ENCODE data around the gene ST6GALNAC3. TPM values are rescaled to one million over a fixed set of nuclear protein-coding genes. Genes with fewer than 3 reads are reported as not detected.

The ST6GALNAC3 gene
- total RNA-seq, 1 experiment from 2014 or later, result 2.2 TPM

DNA sequence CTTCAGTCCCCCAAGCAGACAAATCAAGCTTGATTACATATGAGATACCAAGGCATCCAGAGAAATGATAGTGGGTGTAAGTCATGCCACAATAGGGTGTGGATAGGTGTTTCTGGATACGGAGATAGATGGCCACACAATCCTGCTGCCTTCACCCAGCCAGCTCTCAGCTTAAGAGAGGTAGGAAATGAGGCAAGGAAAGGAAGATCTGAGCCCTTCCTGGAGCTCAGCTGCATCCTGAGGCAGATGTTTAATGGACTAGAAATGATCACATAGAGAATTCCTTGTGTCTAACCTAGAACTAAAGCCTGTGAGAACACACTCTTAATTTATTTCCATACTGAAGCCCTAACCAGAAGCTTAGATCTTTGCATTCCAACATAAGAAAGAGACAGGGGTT lies 210.3 kb downstream of the ST6GALNAC3 start:
- Histone ChIP-seq H3K4me3 (replicated peaks in 1 of 2; ENCODE audit: low read depth in 1 of 2, low read length in 2 of 2) (no peak overlapping the region), H3K4me2 (ENCODE audit: low read length) (no peak overlapping the region), H3K36me3 (ENCODE audit: control insufficient read depth in 1 of 2, insufficient read depth in 2 of 2, low read length in 2 of 2) (no peaks in the 10 kb centered on the region), H3K9me2 (ENCODE audit: insufficient read depth) (no peaks in the 10 kb centered on the region), H4K20me1 (ENCODE audit: insufficient read depth) (no peaks in the 10 kb centered on the region), H2AFZ (ENCODE audit: low read depth, low read length, poor library complexity, severe bottlenecking) (no peak overlapping the region), H3K27me3 (ENCODE audit: insufficient read depth, low read length) (no peaks in the 10 kb centered on the region), H3K9me3 (ENCODE audit: control insufficient read depth in 1 of 2, insufficient read depth in 1 of 2, low read depth in 1 of 2, low read length in 2 of 2) (no peaks in the 10 kb centered on the region), H3K79me2 (ENCODE audit: insufficient read depth, low read length) (no peaks in the 10 kb centered on the region), H3K9ac (ENCODE audit: low read length) (no peak overlapping the region), H3K4me1 (ENCODE audit: control insufficient read depth in 1 of 2, insufficient read depth in 2 of 2, low read length in 2 of 2) (peaks cover 3 to 10% of the 10 kb centered on the region in 2 experiments; a peak in 2 of 4 replicates), H3K27ac (ENCODE audit: low read depth, low read length) (no peak overlapping the region)
- CTCF ChIA-PET, result no interaction called here
- BruUV-seq (replicated peaks), result no TSS peak
- POLR2A ChIA-PET, result no interaction called here
- TF ChIP-seq EGR1 (IDR thresholded peaks at IDR 0.05; ENCODE audit: low read depth), result no peak
- no peak for TF ChIP-seq ZNF274 (IDR thresholded peaks at IDR 0.05; ENCODE audit: low read depth, low read length)
- no peak for TF ChIP-seq POLR2AphosphoS5 (IDR thresholded peaks at IDR 0.05; ENCODE audit: low read depth, low read length)
- no peak for TF ChIP-seq RAD21 (IDR thresholded peaks at IDR 0.05; ENCODE audit: low read depth)
- no peak for TF ChIP-seq TCF7L2 (IDR thresholded peaks at IDR 0.05; ENCODE audit: borderline replicate concordance, extremely low read depth, insufficient read depth, insufficient read length)
- no peak for TF ChIP-seq YY1 (IDR thresholded peaks at IDR 0.05; ENCODE audit: extremely low read depth, insufficient replicate concordance, low read depth, low read length)
- no peak for TF ChIP-seq POLR2A (IDR thresholded peaks at IDR 0.05; ENCODE audit: borderline replicate concordance, extremely low read depth, insufficient read depth, insufficient read length)
- no peak for TF ChIP-seq CBX3 (IDR thresholded peaks at IDR 0.05; ENCODE audit: low read depth)
- TF ChIP-seq ZFX (IDR thresholded peaks at IDR 0.05), result no peak
- TF ChIP-seq, protein P1, sequence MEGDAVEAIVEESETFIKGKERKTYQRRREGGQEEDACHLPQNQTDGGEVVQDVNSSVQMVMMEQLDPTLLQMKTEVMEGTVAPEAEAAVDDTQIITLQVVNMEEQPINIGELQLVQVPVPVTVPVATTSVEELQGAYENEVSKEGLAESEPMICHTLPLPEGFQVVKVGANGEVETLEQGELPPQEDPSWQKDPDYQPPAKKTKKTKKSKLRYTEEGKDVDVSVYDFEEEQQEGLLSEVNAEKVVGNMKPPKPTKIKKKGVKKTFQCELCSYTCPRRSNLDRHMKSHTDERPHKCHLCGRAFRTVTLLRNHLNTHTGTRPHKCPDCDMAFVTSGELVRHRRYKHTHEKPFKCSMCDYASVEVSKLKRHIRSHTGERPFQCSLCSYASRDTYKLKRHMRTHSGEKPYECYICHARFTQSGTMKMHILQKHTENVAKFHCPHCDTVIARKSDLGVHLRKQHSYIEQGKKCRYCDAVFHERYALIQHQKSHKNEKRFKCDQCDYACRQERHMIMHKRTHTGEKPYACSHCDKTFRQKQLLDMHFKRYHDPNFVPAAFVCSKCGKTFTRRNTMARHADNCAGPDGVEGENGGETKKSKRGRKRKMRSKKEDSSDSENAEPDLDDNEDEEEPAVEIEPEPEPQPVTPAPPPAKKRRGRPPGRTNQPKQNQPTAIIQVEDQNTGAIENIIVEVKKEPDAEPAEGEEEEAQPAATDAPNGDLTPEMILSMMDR (IDR thresholded peaks at IDR 0.05 in 2 of 3, conservative IDR thresholded peaks at IDR 0.05 in 1 of 3; ENCODE audit: borderline replicate concordance in 1 of 3, insufficient read depth in 1 of 3, low read depth in 2 of 3, low read length in 2 of 3), result no peak
- TF ChIP-seq ELF1 (IDR thresholded peaks at IDR 0.05; ENCODE audit: borderline replicate concordance, low read depth), result no peak
- TF ChIP-seq SRF (IDR thresholded peaks at IDR 0.05; ENCODE audit: low read depth), result no peak
- ATAC-seq (no peak), DNase-seq (ENCODE audit: low read depth, low spot score) (no peak)
- RAD21 ChIA-PET (ENCODE audit: low non-redundant PET in 1 of 2, low total read pairs in 2 of 2, uncharacterized antibody in 2 of 2, unreplicated experiment in 2 of 2), result no interaction called here
- intact Hi-C loops (cut with micrococcal nuclease), result no loop called here

Measured in HCT116 (cell line).